ENCODE measurements around the gene SELENOT.
"Not testable (repeated sequence)": the region's sequence is repeated elsewhere in the genome, so short reads cannot be mapped to it uniquely, and the experiment has no call there.

SELENOT gene

GRCh38 chr3:150609988-150610387, 6.9 kb downstream of the SELENOT start:
- DNase-seq: no peak

- no peak for DNase-seq
Observed at GRCh38 chr3:150610785-150611184, 7.7 kb downstream of the SELENOT start.

GRCh38 chr3:150611666-150612065, 8.5 kb downstream of the SELENOT start:
- no peak for DNase-seq

- DNase-seq: no peak
Observed at GRCh38 chr3:150612494-150612893, 9.4 kb downstream of the SELENOT start.

- no peak for DNase-seq
Observed at GRCh38 chr3:150613034-150613433, 9.9 kb downstream of the SELENOT start.

- DNase-seq: no peak
Observed at GRCh38 chr3:150613709-150614480, 10.8 kb downstream of the SELENOT start.

- DNase-seq: no peak
Observed at GRCh38 chr3:150620002-150620689, 17.0 kb downstream of the SELENOT start.

- DNase-seq: not testable (repeated sequence)
Observed at GRCh38 chr3:150622955-150623354, 19.8 kb downstream of the SELENOT start.

- no peak for DNase-seq
Observed at GRCh38 chr3:150623945-150624344, 20.8 kb downstream of the SELENOT start.

- no peak for DNase-seq
Observed at GRCh38 chr3:150626148-150626930, 23.2 kb downstream of the SELENOT start.

- DNase-seq: no peak
Observed at GRCh38 chr3:150627557-150627956, 24.4 kb downstream of the SELENOT start.

GRCh38 chr3:150631515-150632221, 28.5 kb downstream of the SELENOT start:
- DNase-seq: no peak

- no peak for DNase-seq
Observed at GRCh38 chr3:150635076-150635475, 32.0 kb downstream of the SELENOT start.

GRCh38 chr3:150635526-150635925, 32.4 kb downstream of the SELENOT start:
- DNase-seq: no peak

GRCh38 chr3:150636258-150636657, 33.1 kb downstream of the SELENOT start:
- no peak for DNase-seq

GRCh38 chr3:150639262-150639661, 36.1 kb downstream of the SELENOT start:
- DNase-seq: no peak

GRCh38 chr3:150640256-150640655, 37.1 kb downstream of the SELENOT start:
- DNase-seq: no peak

GRCh38 chr3:150653110-150653561, 50.0 kb downstream of the SELENOT start:
- DNase-seq: no peak

GRCh38 chr3:150656316-150656715, 53.2 kb downstream of the SELENOT start:
- no peak for DNase-seq

GRCh38 chr3:150662410-150663200, 59.5 kb downstream of the SELENOT start:
- DNase-seq: no peak

- no peak for DNase-seq
Observed at GRCh38 chr3:150663461-150663860, 60.3 kb downstream of the SELENOT start.

- DNase-seq: no peak
Observed at GRCh38 chr3:150666167-150666566, 63.0 kb downstream of the SELENOT start.
